HepG2 (cell line): Measurements from ENCODE around the gene GAL3ST2. TPM values are rescaled to one million over a fixed set of nuclear protein-coding genes. Genes with fewer than 3 reads are reported as not detected.
"Not testable (repeated sequence)": the region's sequence is repeated elsewhere in the genome, so short reads cannot be mapped to it uniquely, and the experiment has no call there.

Source experiments
- ATAC-seq: fragments of 200-7000 bp; cut with Tn5 transposase; 3 replicates; pipeline ENCODE4 v1.9.1; 2020; ENCODE audit warnings: mild to moderate bottlenecking, moderate library complexity
- BruUV-seq: library from RNA; stranded (reverse); fragments of 400-500 nt; replicated peaks from 2 replicates; lab custom pipeline; 2021; lab: Mats Ljungman, UMichigan
- CTCF ChIA-PET: fragments of 300-600 bp; formaldehyde crosslinking; extraction: SDS; loops from one replicate; lab custom pipeline; 2021; ENCODE audit warnings: low total read pairs, inconsistent platforms, low intra/inter-chr PET ratio; lab: Yijun Ruan, JAX
- POLR2A ChIA-PET: fragments of 350-600 bp; sonication (Branson Sonifier 250); formaldehyde crosslinking; loops from one replicate; lab custom pipeline; 2020; ENCODE audit warnings: antibody characterized with exemption, inconsistent platforms; lab: Yijun Ruan, JAX
- DNase-seq: peaks from one replicate; pipeline ENCODE4 v3.0.0-alpha.2; 2015; ENCODE audit warnings: low spot score
- FAIRE-seq: peaks from 3 replicates; lab custom pipeline; 2011; peaks lifted over from hg19 to GRCh38; lab: Jason Lieb, UNC
- H2AFZ ChIP-seq: one replicate; pipeline ENCODE4 v1.6.1; 2011; ENCODE audit warnings: low read length, inconsistent platforms
- H3K27ac ChIP-seq: fragments of 300-600 bp; 3 replicates; pipeline ENCODE4 v1.8.0; 2011; ENCODE audit warnings: mixed run types, mild to moderate bottlenecking, mixed read lengths, low read length, inconsistent platforms; ENCODE audit not compliant: insufficient read depth; ENCODE audit errors: extremely low read length
- H3K27me3 ChIP-seq, 2 experiments: fragments of 200-600 bp in 1 of 2; 2 replicates in 1 of 2; 3 replicates in 1 of 2; pipeline versions ENCODE4 v1.6.0 to v1.8.0; 2011; ENCODE audit warnings: low read length in 2 of 2, mild to moderate bottlenecking in 2 of 2, moderate library complexity in 2 of 2, inconsistent platforms in 1 of 2; ENCODE audit not compliant: insufficient read depth in 2 of 2, control insufficient read depth in 1 of 2
- H3K36me3 ChIP-seq, 2 experiments: fragments of 200-600 bp in 1 of 2; replicated peaks in 1 of 2; 2 replicates in 1 of 2; 3 replicates in 1 of 2; pipeline versions ENCODE4 v1.5.1 to v1.8.0; 2011; ENCODE audit warnings: low read length in 2 of 2, inconsistent platforms in 1 of 2; ENCODE audit not compliant: insufficient read depth in 2 of 2, control insufficient read depth in 1 of 2
- H3K4me1 ChIP-seq: 2 replicates; pipeline ENCODE4 v1.5.1; 2012; ENCODE audit warnings: low read length, inconsistent platforms; ENCODE audit not compliant: insufficient read depth
- H3K4me2 ChIP-seq: 2 replicates; pipeline ENCODE4 v1.6.0; 2011; ENCODE audit warnings: low read depth, low read length, inconsistent platforms
- H3K4me3 ChIP-seq, 3 experiments: fragments of 200-600 bp in 1 of 3; sonication (generic), shearing (Covaris generic) in 1 of 3; replicated peaks in 1 of 3; 2 replicates each; pipeline ENCODE4 v1.5.1; 2011 to 2016; ENCODE audit warnings: low read length in 3 of 3, inconsistent platforms in 2 of 3, low read depth in 2 of 3, mild to moderate bottlenecking in 2 of 3, control low read depth in 1 of 3, mixed read lengths in 1 of 3; ENCODE audit not compliant: insufficient read depth in 1 of 3
- H3K79me2 ChIP-seq: one replicate; pipeline ENCODE4 v1.6.1; 2011; ENCODE audit warnings: low read length, inconsistent platforms; ENCODE audit not compliant: insufficient read depth
- H3K9ac ChIP-seq: 2 replicates; pipeline ENCODE4 v1.6.0; 2011; ENCODE audit warnings: mild to moderate bottlenecking, low read depth, low read length, inconsistent platforms; ENCODE audit not compliant: insufficient read depth
- H3K9me3 ChIP-seq: 2 replicates; pipeline ENCODE4 v1.5.1; 2012; ENCODE audit warnings: mild to moderate bottlenecking, low read length
- H4K20me1 ChIP-seq: 2 replicates; pipeline ENCODE4 v1.6.0; 2011; ENCODE audit warnings: inconsistent platforms, mild to moderate bottlenecking, low read length, moderate library complexity; ENCODE audit not compliant: insufficient read depth
- AGO2 ChIP-seq: fragments of 200-400 bp; formaldehyde crosslinking; optimal IDR thresholded peaks from 2 replicates; pipeline ENCODE3; 2017; ENCODE audit warnings: mild to moderate bottlenecking, low read depth, low read length, moderate library complexity
- PCBP1 ChIP-seq: fragments of 200-400 bp; formaldehyde crosslinking; IDR thresholded peaks from 2 replicates; pipeline ENCODE4 v1.6.1; 2017; ENCODE audit warnings: mild to moderate bottlenecking, low read depth, low read length, borderline replicate concordance
- TEAD3 ChIP-seq: optimal IDR thresholded peaks from 2 replicates; pipeline ENCODE3; 2016; ENCODE audit warnings: borderline replicate concordance
- ZSCAN25 ChIP-seq: sonication (generic); formaldehyde crosslinking; IDR thresholded peaks from 2 replicates; pipeline ENCODE4 v1.8.0; 2022; ENCODE audit warnings: mild to moderate bottlenecking, missing genetic modification reagents
- WGBS: methylation state at CpG from one replicate; pipeline ENCODE4 v1.1.6; 2017; ENCODE audit warnings: low lambda C conversion rate; 5-methylcytosine and 5-hydroxymethylcytosine counted together
- in situ Hi-C: cut with HindIII; loops from 2 replicates; pipeline ENCODE4 v1.10.0; 2017; ENCODE audit warnings: low pct_unique_long_range_greater_than_20kb; ENCODE audit not compliant: extremely low pct_ligation_motif_present
- intact Hi-C: fragments of 100-400 bp; cut with micrococcal nuclease; formaldehyde crosslinking; loops from one replicate; pipeline ENCODE4 v1.10.0; 2022; ENCODE audit not compliant: unreplicated experiment
- polyA plus RNA-seq, 8 experiments: library from polyadenylated mRNA; depleted of rRNA in 3 of 8; stranded (reverse) in 7 of 8; unstranded in 1 of 8; fragments of >200 nt; fragmentation: Illumina TruSeq in 4 of 8; extraction: Trizol in 4 of 8; gene quantifications; 2 replicates each; pipeline versions ENCODE4 v1.2.1 to v1.2.3, GENCODE V29; 2011 to 2016; ENCODE audit warnings: low read depth in 4 of 8, missing spikeins in 1 of 8, mixed read lengths in 1 of 8; ENCODE audit not compliant: insufficient read depth in 1 of 8
- total RNA-seq, 5 experiments: library from RNA; depleted of rRNA; stranded (reverse); fragments of >200 nt; fragmentation: Illumina TruSeq; extraction: Trizol; gene quantifications; 2 replicates each; pipeline ENCODE4 v1.2.3, GENCODE V29; 2016; ENCODE audit warnings: low read depth in 1 of 5

The GAL3ST2 gene
- total and polyA plus RNA-seq, 2 of the 13 experiments (the other 11 are each of a cell fraction or from before 2014, with no cell fraction given) = 0.17 to 0.20 TPM

- CTCF ChIA-PET = no interaction called here
- 96% methylated on average over 26 of the region's 28 CpGs for WGBS
- Histone ChIP-seq H3K9ac (no peak overlapping the region), H2AFZ (no peak overlapping the region), H3K27me3 (no peaks in the 10 kb centered on the region; a peak in 1 of 5 replicates), H4K20me1 (no peaks in the 10 kb centered on the region), H3K27ac (no peak overlapping the region), H3K36me3 (peaks cover 10 to 30% of the 10 kb centered on the region in 2 experiments; a peak in 4 of 5 replicates), H3K79me2 (no peaks in the 10 kb centered on the region), H3K4me2 (no peak overlapping the region), H3K4me3 (no peak overlapping the region), H3K4me1 (peaks cover 27% of the 10 kb centered on the region), H3K9me3 (no peaks in the 10 kb centered on the region)
- in situ Hi-C loops = no loop called here
- POLR2A ChIA-PET = interaction anchor here (0.7 kb wide), 1 partner anchor 67 kb away, joined by 3 read pairs; the partner anchor contains the start of gene NEU4
- no peak for DNase-seq
- FAIRE-seq = no peak
- intact Hi-C loops = no loop called here
- BruUV-seq = no TSS peak
- ATAC-seq = no peak
- TF ChIP-seq ZSCAN25 (no peak), AGO2 (peak; percentile 1), PCBP1 (0 out of 2 replicates have a peak, but pooled peaks have one; percentile 26), TEAD3 (CRISPR knock-in tag) (no peak)
These were observed 34.2 kb upstream of the GAL3ST2 start for GRCh38 chr2:241742320-241742939.

- FAIRE-seq, H3K79me2 ChIP-seq, ATAC-seq, H2AFZ ChIP-seq, H3K9me3 ChIP-seq, CTCF ChIA-PET, H3K4me2 ChIP-seq, intact Hi-C loops, H3K9ac ChIP-seq, H4K20me1 ChIP-seq, H3K4me3 ChIP-seq, DNase-seq, BruUV-seq, H3K27me3 ChIP-seq, in situ Hi-C loops, H3K27ac ChIP-seq: not testable (repeated sequence)
- POLR2A ChIA-PET = interaction anchor here (0.7 to 1.7 kb wide), 3 partner anchors 8 to 66 kb away, joined by 3 to 7 read pairs (median 5); partner anchors contain the start of genes D2HGDH and NEU4
- Histone ChIP-seq H3K36me3 (peaks cover 10 to 32% of the 10 kb centered on the region in 2 experiments; a peak in 4 of 5 replicates), H3K4me1 (peaks cover 27% of the 10 kb centered on the region)
- WGBS = 98% methylated on average over 12 of the region's 15 CpGs
These were observed 33.6 kb upstream of the GAL3ST2 start for GRCh38 chr2:241743008-241743407.
